ENCODE measurements around the gene TOB2.
A peak's percentile ranks its signal among the peaks of the same experiment; 100 is the strongest.
"Not testable (repeated sequence)": the region's sequence is repeated elsewhere in the genome, so short reads cannot be mapped to it uniquely, and the experiment has no call there.

Gene TOB2

DNA sequence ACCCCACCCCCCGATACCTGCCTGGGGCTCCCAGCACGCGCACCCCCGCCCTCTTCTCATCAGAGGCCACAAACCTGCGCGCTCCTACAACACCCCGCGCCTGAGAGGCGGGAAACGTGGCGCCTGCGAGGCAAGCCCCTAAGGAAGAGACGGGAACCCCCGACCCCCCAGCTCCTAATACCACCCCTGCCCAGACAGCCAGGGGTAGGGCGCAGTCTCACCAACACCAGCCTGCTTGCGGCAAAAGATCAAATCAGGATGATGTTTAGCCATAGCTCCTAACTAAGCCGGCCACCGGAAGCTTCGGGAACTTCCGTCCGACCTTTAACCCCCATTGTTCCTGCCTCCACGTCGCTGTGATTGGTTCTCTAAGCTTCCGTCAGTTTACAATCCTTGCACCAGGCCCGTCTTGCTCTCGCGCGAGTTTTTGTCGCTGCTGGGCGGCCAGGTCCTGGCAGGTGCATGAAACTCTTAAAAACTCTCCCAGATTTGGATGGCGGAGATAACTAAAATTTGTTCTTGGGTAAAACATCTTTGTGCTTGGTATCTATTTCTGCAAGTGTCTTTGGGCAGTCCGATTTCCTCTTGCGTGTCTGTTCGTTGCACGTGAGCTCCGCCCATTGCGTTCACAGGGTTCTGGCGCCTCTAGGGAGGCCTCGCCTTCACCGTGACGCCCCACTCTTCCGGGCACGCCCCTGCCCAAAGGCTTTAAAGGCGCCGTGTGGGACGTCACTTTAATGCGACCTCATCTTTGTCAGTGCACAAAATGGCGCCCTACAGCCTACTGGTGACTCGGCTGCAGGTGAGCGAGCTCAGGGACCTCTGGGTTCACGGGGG is 22.0 kb upstream of the TOB2 start, which contains the start of the genes ACO2 and PHF5A:
Gene ACO2 (plus strand): TSS at position 737 of the 837 bp plus-strand sequence. CDS start 30 bp downstream, at position 767.
Gene PHF5A (minus strand): TSS at position 312 of the 837 bp plus-strand sequence. CDS start 39 bp downstream, at position 273.
- DNase-seq (ENCODE audit: low read depth in 3 of 3) = peak; percentile 95 to 98 (median 96)

GRCh38 chr22:41461901-41462300 is 15.3 kb upstream of the TOB2 start:
- no peak for DNase-seq (ENCODE audit: low read depth in 3 of 3)

GRCh38 chr22:41460071-41460470 is 13.5 kb upstream of the TOB2 start:
- DNase-seq (ENCODE audit: low read depth in 3 of 3) = not testable (repeated sequence)

DNA sequence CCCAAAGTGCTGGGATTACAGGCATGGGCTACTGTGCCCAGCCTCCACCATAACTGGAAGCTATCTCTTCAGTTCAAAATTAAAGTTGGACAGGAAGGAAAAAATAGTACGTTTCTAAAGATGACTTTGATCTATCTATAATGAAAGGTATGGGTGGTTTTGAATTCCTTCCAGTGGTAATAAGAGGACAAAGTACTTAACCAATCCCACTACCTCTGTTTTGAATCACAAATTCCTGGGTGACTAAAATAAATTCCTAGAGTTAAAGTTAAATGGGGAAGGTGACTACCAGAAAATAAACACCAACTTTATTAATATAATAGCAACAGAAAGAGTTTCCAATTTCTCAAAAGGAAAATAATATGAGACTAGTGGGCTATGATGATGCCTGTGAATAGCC is 12.8 kb upstream of the TOB2 start:
- DNase-seq (ENCODE audit: low read depth in 3 of 3) = no peak

- DNase-seq (ENCODE audit: low read depth in 3 of 3) = no peak
Measured at GRCh38 chr22:41458161-41458728, 11.6 kb upstream of the TOB2 start.

DNA sequence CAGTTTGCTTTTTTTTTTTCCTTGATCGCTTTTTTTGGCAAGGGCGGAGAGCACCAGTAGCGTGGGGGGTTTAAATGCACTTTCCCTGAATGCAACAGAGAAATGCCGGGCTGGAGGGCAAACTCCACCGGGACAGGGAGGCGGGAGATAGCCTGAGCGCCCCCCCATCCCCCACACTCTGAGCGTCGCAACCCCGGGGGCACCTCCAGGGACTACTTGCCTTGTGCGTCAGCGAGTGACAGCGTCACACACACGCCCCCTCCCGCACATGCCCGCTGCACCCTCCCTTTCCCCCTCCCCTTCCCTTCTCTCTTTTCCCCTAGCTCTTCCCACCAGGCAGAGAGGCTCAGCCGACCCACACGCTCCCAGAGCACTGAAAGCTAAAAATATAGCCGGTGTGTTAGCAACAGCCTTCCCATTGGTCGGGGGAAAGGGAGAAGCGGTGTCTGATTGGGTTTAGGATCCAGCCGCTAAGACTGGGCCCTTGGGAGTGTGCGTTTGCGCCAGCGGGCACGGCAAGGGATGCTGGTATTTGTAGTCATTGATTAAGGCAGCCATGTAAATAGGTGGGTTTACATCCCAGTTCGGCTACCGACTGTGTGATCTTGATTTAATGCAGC is 1.7 kb upstream of the TOB2 start:
- DNase-seq (ENCODE audit: low read depth in 3 of 3) = peak; percentile 61 to 83 (median 76)

GRCh38 chr22:41447435-41448188 is 1.0 kb upstream of the TOB2 start:
- peak; percentile 22 to 62 (median 28) for DNase-seq (ENCODE audit: low read depth in 3 of 3)

- DNase-seq (ENCODE audit: low read depth in 3 of 3) = no peak
Measured at GRCh38 chr22:41446057-41446501, 522 bp downstream of the TOB2 start.

GRCh38 chr22:41445129-41446056 is 1.2 kb downstream of the TOB2 start:
- no peak for DNase-seq (ENCODE audit: low read depth in 3 of 3)

GRCh38 chr22:41444360-41445128 is 2.1 kb downstream of the TOB2 start:
- DNase-seq (ENCODE audit: low read depth in 3 of 3) = peak; percentile 69 to 81 (median 71)

- no peak for DNase-seq (ENCODE audit: low read depth in 3 of 3)
Measured at GRCh38 chr22:41442240-41442792, 4.3 kb downstream of the TOB2 start.

- DNase-seq (ENCODE audit: low read depth in 3 of 3) = not testable (repeated sequence)
Measured at GRCh38 chr22:41440511-41440910, 6.1 kb downstream of the TOB2 start.

- DNase-seq (ENCODE audit: low read depth in 3 of 3) = no peak
Measured at GRCh38 chr22:41437198-41437597, 9.4 kb downstream of the TOB2 start.

DNA sequence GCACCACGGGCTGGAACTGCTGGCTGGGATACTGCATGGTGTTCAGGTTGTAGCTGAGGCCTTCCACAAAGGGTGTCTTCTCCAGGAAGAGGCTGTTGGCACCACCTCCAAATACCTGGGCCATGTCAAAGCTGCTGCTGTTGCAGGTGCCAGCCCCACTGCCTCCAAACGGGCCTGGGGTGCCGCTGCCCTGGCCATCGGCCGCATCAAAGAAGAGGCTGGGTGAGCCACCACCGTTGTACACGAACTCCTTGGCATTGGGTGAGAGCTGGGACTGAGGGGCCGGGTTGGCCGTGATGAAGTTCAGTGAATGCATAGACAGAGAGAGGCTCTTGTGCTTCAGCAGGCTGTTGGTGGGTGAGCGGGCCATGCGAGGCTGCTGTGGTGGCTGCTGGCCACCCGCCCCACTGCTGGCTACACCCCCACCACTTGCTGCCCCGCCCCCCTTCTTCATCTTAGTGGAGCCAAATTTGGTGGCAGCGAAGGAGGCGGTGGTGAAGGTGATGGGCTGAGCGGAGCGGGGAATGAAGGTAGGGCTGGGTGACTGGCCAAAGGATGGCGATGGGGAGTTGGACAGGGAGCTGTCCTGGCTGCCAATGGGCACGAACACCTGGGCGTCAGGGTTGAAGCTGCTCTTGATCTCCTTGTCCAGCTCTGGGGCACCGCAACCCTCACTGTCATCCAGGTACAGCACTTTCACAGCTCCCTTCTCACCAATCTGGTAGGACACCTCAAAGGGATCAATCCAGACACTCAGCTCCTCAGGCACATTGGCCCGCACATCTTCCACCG is 10.1 kb downstream of the TOB2 start:
- no peak for DNase-seq (ENCODE audit: low read depth in 3 of 3)

DNA sequence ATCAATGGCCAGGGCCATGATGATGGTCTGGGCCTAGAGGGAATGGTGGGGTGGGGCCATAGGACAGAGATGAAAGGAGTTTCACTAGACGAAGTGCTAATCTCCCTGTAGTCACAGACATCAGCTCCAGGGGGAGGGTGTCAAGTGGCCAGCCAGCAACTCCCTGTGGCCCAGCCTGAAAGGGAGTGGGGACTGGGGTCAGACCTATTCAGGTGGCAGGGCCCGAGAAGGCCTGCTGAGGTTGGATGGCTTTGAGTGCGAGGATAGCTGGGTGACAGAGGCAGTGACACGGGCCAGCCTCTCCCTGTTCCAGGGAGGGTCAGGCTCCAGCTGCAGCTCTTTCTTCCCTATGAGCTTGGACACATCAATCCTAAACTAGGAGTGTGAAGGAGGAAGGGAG is 11.0 kb downstream of the TOB2 start:
- no peak for DNase-seq (ENCODE audit: low read depth in 3 of 3)

- DNase-seq (ENCODE audit: low read depth in 3 of 3) = not testable (repeated sequence)
Measured at GRCh38 chr22:41434361-41435003, 12.1 kb downstream of the TOB2 start.

- DNase-seq (ENCODE audit: low read depth in 3 of 3) = not testable (repeated sequence)
Measured at GRCh38 chr22:41433480-41433879, 13.1 kb downstream of the TOB2 start.

DNA sequence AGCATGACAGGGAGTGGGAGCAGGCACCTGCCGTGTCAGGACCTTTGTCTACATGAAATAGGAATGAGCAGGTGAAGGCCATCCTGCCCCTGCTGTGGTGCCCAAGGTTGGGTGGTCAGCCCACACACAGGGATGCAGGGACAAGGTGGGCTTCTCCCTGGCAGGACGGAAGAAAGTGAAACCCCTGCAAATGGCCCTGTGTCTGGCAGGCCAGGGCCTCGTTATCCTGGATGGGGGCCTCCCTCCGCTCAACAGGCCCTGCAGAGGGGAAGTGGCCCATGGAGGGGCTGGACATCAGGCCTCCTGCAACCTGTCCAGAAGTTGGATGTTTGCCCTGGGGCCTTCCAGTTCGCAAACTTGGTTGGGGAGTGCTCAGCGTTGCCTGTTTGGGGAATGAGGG is 14.9 kb downstream of the TOB2 start:
- no peak for DNase-seq (ENCODE audit: low read depth in 3 of 3)
